ENCODE results near the gene PLCL1. TPM values are rescaled to one million over a fixed set of nuclear protein-coding genes. Genes with fewer than 3 reads are reported as not detected.

PLCL1 gene
- polyA plus RNA-seq, 1 experiment, result 0.09 TPM

GRCh38 chr2:197944416-197945096 is 140.2 kb downstream of the PLCL1 start:
- ChIA-PET CTCF (no interaction called here), POLR2A (no interaction called here)
- no peaks in the 10 kb centered on the region for H3K36me3 ChIP-seq (ENCODE audit: control insufficient read depth, insufficient read depth, low read length)
- no peak overlapping the region for H3K4me3 ChIP-seq (ENCODE audit: low read depth, low read length)
- H3K27me3 ChIP-seq (ENCODE audit: control insufficient read depth, insufficient read depth, low read length), result peaks cover 1% of the 10 kb centered on the region; the same call in 1 of the 2 replicates
- TF ChIP-seq CTCF (IDR thresholded peaks at IDR 0.05; ENCODE audit: insufficient read depth, low read depth, low read length), result no peak
- DNase-seq (ENCODE audit: low read depth), result no peak

GRCh38 chr2:197946562-197946961 is 142.2 kb downstream of the PLCL1 start:
- no peak for DNase-seq (ENCODE audit: low read depth)

GRCh38 chr2:197947219-197947757 is 142.9 kb downstream of the PLCL1 start:
- POLR2A ChIA-PET, result no interaction called here
- no peak overlapping the region for H3K4me3 ChIP-seq (ENCODE audit: low read depth, low read length)
- DNase-seq (ENCODE audit: low read depth), result no peak
- peaks cover 1% of the 10 kb centered on the region; the same call in 1 of the 2 replicates for H3K27me3 ChIP-seq (ENCODE audit: control insufficient read depth, insufficient read depth, low read length)
- no peaks in the 10 kb centered on the region for H3K36me3 ChIP-seq (ENCODE audit: control insufficient read depth, insufficient read depth, low read length)
- CTCF ChIA-PET, result interaction anchor here (0.7 kb wide), 1 partner anchor 13 kb away, joined by 4 read pairs; no protein-coding TSS in a partner anchor
- no peak for TF ChIP-seq CTCF (IDR thresholded peaks at IDR 0.05; ENCODE audit: insufficient read depth, low read depth, low read length)

More at GRCh38 chr2:197946562-197946961, 142.2 kb downstream of the PLCL1 start:
- Histone ChIP-seq H3K27me3 (ENCODE audit: control insufficient read depth, insufficient read depth, low read length) (peaks cover 1% of the 10 kb centered on the region; the same call in 1 of the 2 replicates), H3K4me3 (ENCODE audit: low read depth, low read length) (no peak overlapping the region), H3K36me3 (ENCODE audit: control insufficient read depth, insufficient read depth, low read length) (no peaks in the 10 kb centered on the region)
- ChIA-PET POLR2A (no interaction called here), CTCF (interaction anchor here (0.6 kb wide), 1 partner anchor 77 kb away, joined by 3 read pairs; no protein-coding TSS in a partner anchor)
- no peak for TF ChIP-seq CTCF (IDR thresholded peaks at IDR 0.05; ENCODE audit: insufficient read depth, low read depth, low read length)

- POLR2A ChIA-PET, result no interaction called here
- TF ChIP-seq CTCF (IDR thresholded peaks at IDR 0.05; ENCODE audit: insufficient read depth, low read depth, low read length), result no peak
These were observed 144.8 kb downstream of the PLCL1 start for GRCh38 chr2:197949224-197949623.

GRCh38 chr2:197950006-197950405 is 145.6 kb downstream of the PLCL1 start:
- Histone ChIP-seq H3K27me3 (ENCODE audit: control insufficient read depth, insufficient read depth, low read length) (peaks cover 1% of the 10 kb centered on the region; the same call in 1 of the 2 replicates), H3K36me3 (ENCODE audit: control insufficient read depth, insufficient read depth, low read length) (no peaks in the 10 kb centered on the region), H3K4me3 (ENCODE audit: low read depth, low read length) (no peak overlapping the region)
- TF ChIP-seq CTCF (IDR thresholded peaks at IDR 0.05; ENCODE audit: insufficient read depth, low read depth, low read length), result no peak
- no peak for DNase-seq (ENCODE audit: low read depth)
- POLR2A ChIA-PET, result no interaction called here
- CTCF ChIA-PET, result no interaction called here

More at GRCh38 chr2:197949224-197949623, 144.8 kb downstream of the PLCL1 start:
- Histone ChIP-seq H3K27me3 (ENCODE audit: control insufficient read depth, insufficient read depth, low read length) (peaks cover 1% of the 10 kb centered on the region; the same call in 1 of the 2 replicates), H3K4me3 (ENCODE audit: low read depth, low read length) (no peak overlapping the region), H3K36me3 (ENCODE audit: control insufficient read depth, insufficient read depth, low read length) (no peaks in the 10 kb centered on the region)
- CTCF ChIA-PET, result no interaction called here
- DNase-seq (ENCODE audit: low read depth), result no peak
